ENCODE results near the gene GRAP2. TPM values are rescaled to one million over a fixed set of nuclear protein-coding genes. Genes with fewer than 3 reads are reported as not detected.

GRAP2 gene
- total RNA-seq, 1 donor = 94.1 TPM

GRCh38 chr22:40007853-40008710 is 107.2 kb downstream of the GRAP2 start:
- H3K9me3 ChIP-seq (ENCODE audit: low read depth, low read length) = no peaks in the 10 kb centered on the region
- no peak overlapping the region for H3K4me3 ChIP-seq (ENCODE audit: low read length)
- no peaks in the 10 kb centered on the region for H3K27me3 ChIP-seq (ENCODE audit: insufficient read depth, low read length)
- peaks cover 31% of the 10 kb centered on the region for H3K4me1 ChIP-seq (ENCODE audit: insufficient read depth, low read length)

- Histone ChIP-seq H3K4me3 (ENCODE audit: low read length) (no peak overlapping the region), H3K4me1 (ENCODE audit: insufficient read depth, low read length) (peaks cover 31% of the 10 kb centered on the region), H3K27me3 (ENCODE audit: insufficient read depth, low read length) (no peaks in the 10 kb centered on the region), H3K9me3 (ENCODE audit: low read depth, low read length) (no peaks in the 10 kb centered on the region)
Observed at GRCh38 chr22:40008726-40009291, 107.9 kb downstream of the GRAP2 start.

- peaks cover 31% of the 10 kb centered on the region for H3K4me1 ChIP-seq (ENCODE audit: insufficient read depth, low read length)
- H3K9me3 ChIP-seq (ENCODE audit: low read depth, low read length) = no peaks in the 10 kb centered on the region
- H3K4me3 ChIP-seq (ENCODE audit: low read length) = no peak overlapping the region
- no peaks in the 10 kb centered on the region for H3K27me3 ChIP-seq (ENCODE audit: insufficient read depth, low read length)
Observed at GRCh38 chr22:40009292-40009774, 108.4 kb downstream of the GRAP2 start.

- H3K9me3 ChIP-seq (ENCODE audit: low read depth, low read length) = no peaks in the 10 kb centered on the region
- no peak overlapping the region for H3K4me3 ChIP-seq (ENCODE audit: low read length)
- peaks cover 31% of the 10 kb centered on the region for H3K4me1 ChIP-seq (ENCODE audit: insufficient read depth, low read length)
- H3K27me3 ChIP-seq (ENCODE audit: insufficient read depth, low read length) = no peaks in the 10 kb centered on the region
Observed at GRCh38 chr22:40009951-40010671, 109.2 kb downstream of the GRAP2 start.

- no peak overlapping the region for H3K4me3 ChIP-seq (ENCODE audit: low read length)
- H3K27me3 ChIP-seq (ENCODE audit: insufficient read depth, low read length) = no peaks in the 10 kb centered on the region
- no peaks in the 10 kb centered on the region for H3K9me3 ChIP-seq (ENCODE audit: low read depth, low read length)
- peaks cover 31% of the 10 kb centered on the region for H3K4me1 ChIP-seq (ENCODE audit: insufficient read depth, low read length)
Observed at GRCh38 chr22:40010746-40011145, 109.9 kb downstream of the GRAP2 start.

- Histone ChIP-seq H3K27me3 (ENCODE audit: insufficient read depth, low read length) (no peaks in the 10 kb centered on the region), H3K9me3 (ENCODE audit: low read depth, low read length) (no peaks in the 10 kb centered on the region), H3K4me1 (ENCODE audit: insufficient read depth, low read length) (peaks cover 2% of the 10 kb centered on the region), H3K4me3 (ENCODE audit: low read length) (no peak overlapping the region)
Observed at GRCh38 chr22:40014667-40015248, 113.9 kb downstream of the GRAP2 start.

GRCh38 chr22:40015358-40015976 is 114.6 kb downstream of the GRAP2 start:
- no peaks in the 10 kb centered on the region for H3K9me3 ChIP-seq (ENCODE audit: low read depth, low read length)
- H3K27me3 ChIP-seq (ENCODE audit: insufficient read depth, low read length) = no peaks in the 10 kb centered on the region
- H3K4me3 ChIP-seq (ENCODE audit: low read length) = no peak overlapping the region
- no peaks in the 10 kb centered on the region for H3K4me1 ChIP-seq (ENCODE audit: insufficient read depth, low read length)

- no peak overlapping the region for H3K4me3 ChIP-seq (ENCODE audit: low read length)
- no peaks in the 10 kb centered on the region for H3K9me3 ChIP-seq (ENCODE audit: low read depth, low read length)
- no peaks in the 10 kb centered on the region for H3K27me3 ChIP-seq (ENCODE audit: insufficient read depth, low read length)
- no peaks in the 10 kb centered on the region for H3K4me1 ChIP-seq (ENCODE audit: insufficient read depth, low read length)
Observed at GRCh38 chr22:40018051-40018450, 117.2 kb downstream of the GRAP2 start.

- H3K4me1 ChIP-seq (ENCODE audit: insufficient read depth, low read length) = no peaks in the 10 kb centered on the region
- no peaks in the 10 kb centered on the region for H3K9me3 ChIP-seq (ENCODE audit: low read depth, low read length)
- H3K4me3 ChIP-seq (ENCODE audit: low read length) = no peak overlapping the region
- no peaks in the 10 kb centered on the region for H3K27me3 ChIP-seq (ENCODE audit: insufficient read depth, low read length)
Observed at GRCh38 chr22:40019100-40019499, 118.2 kb downstream of the GRAP2 start.

GRCh38 chr22:40020956-40021355 is 120.1 kb downstream of the GRAP2 start:
- Histone ChIP-seq H3K27me3 (ENCODE audit: insufficient read depth, low read length) (no peaks in the 10 kb centered on the region), H3K4me3 (ENCODE audit: low read length) (no peak overlapping the region), H3K9me3 (ENCODE audit: low read depth, low read length) (no peaks in the 10 kb centered on the region), H3K4me1 (ENCODE audit: insufficient read depth, low read length) (peaks cover 7% of the 10 kb centered on the region)

GRCh38 chr22:40021401-40022000 is 120.6 kb downstream of the GRAP2 start:
- no peak overlapping the region for H3K4me3 ChIP-seq (ENCODE audit: low read length)
- H3K27me3 ChIP-seq (ENCODE audit: insufficient read depth, low read length) = no peaks in the 10 kb centered on the region
- no peaks in the 10 kb centered on the region for H3K9me3 ChIP-seq (ENCODE audit: low read depth, low read length)
- H3K4me1 ChIP-seq (ENCODE audit: insufficient read depth, low read length) = peaks cover 7% of the 10 kb centered on the region

GRCh38 chr22:40022536-40023240 is 121.8 kb downstream of the GRAP2 start:
- Histone ChIP-seq H3K4me3 (ENCODE audit: low read length) (no peak overlapping the region), H3K27me3 (ENCODE audit: insufficient read depth, low read length) (no peaks in the 10 kb centered on the region), H3K4me1 (ENCODE audit: insufficient read depth, low read length) (peaks cover 7% of the 10 kb centered on the region), H3K9me3 (ENCODE audit: low read depth, low read length) (no peaks in the 10 kb centered on the region)

All from mononuclear cell (primary cell).